Activated naive CD4-positive, alpha-beta T cell treated with anti-CD3 and anti-CD28 coated beads, Interleukin-2, amount 10 ng/mL, durations not matched to agents 7 days and 5 days (primary cell): ENCODE measurements around the gene COX19.
"Not testable (repeated sequence)": the region's sequence is repeated elsewhere in the genome, so short reads cannot be mapped to it uniquely, and the experiment has no call there.

Experiments
- CTCF ChIA-PET: fragments of 350-600 bp; sonication (Branson Sonifier 250); formaldehyde crosslinking; loops from one replicate; lab custom pipeline; 2021; ENCODE audit warnings: antibody characterized with exemption; lab: Charles Lee
- DNase-seq: peaks from one replicate; pipeline ENCODE4 v3.0.0-alpha.2; 2020
- H3K27ac Mint-ChIP-seq: one replicate; pipeline ENCODE4 v1.8.0; 2021; ENCODE audit warnings: mild to moderate bottlenecking, moderate library complexity, mixed read lengths
- H3K27me3 Mint-ChIP-seq: one replicate; pipeline ENCODE4 v1.8.0; 2021; ENCODE audit warnings: mild to moderate bottlenecking, mixed read lengths
- H3K36me3 Mint-ChIP-seq: one replicate; pipeline ENCODE4 v1.8.0; 2021; ENCODE audit warnings: mixed read lengths
- H3K4me1 Mint-ChIP-seq: one replicate; pipeline ENCODE4 v1.8.0; 2021; ENCODE audit warnings: mixed read lengths
- H3K4me3 Mint-ChIP-seq: one replicate; pipeline ENCODE4 v1.8.0; 2021; ENCODE audit warnings: mild to moderate bottlenecking, moderate library complexity, mixed read lengths
- H3K9me3 Mint-ChIP-seq: one replicate; pipeline ENCODE4 v1.8.0; 2021; ENCODE audit warnings: mixed read lengths

COX19 gene

DNA sequence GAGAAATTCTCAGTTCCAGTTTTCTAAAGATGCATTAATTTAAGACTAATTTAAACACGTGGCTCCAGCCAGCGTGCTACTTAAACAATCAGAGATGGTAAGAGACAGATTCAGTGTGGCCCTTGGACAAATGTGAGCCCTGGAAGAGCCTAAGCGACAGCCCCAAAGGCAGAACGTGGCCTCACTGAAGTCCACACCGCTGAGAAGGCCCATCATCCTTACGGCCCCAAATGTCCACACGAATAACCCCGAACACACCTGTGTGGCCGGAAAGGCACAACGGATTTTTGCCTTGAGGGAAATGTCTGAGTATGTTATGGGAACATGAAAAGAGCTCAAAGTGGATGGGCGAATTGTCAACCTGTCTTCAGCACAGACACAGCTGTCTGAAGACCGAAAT is 3.2 kb downstream of the COX19 start:
- no peak for DNase-seq
- Mint-ChIP-seq H3K36me3 (peaks cover 34% of the 10 kb centered on the region), H3K27me3 (no peaks in the 10 kb centered on the region), H3K27ac (no peak overlapping the region), H3K4me1 (peaks cover 30% of the 10 kb centered on the region), H3K9me3 (no peaks in the 10 kb centered on the region), H3K4me3 (no peak overlapping the region)
- CTCF ChIA-PET: interaction anchor here (7.8 kb wide), 1 partner anchor 21 kb away, joined by 51 read pairs; no protein-coding TSS in a partner anchor

DNA sequence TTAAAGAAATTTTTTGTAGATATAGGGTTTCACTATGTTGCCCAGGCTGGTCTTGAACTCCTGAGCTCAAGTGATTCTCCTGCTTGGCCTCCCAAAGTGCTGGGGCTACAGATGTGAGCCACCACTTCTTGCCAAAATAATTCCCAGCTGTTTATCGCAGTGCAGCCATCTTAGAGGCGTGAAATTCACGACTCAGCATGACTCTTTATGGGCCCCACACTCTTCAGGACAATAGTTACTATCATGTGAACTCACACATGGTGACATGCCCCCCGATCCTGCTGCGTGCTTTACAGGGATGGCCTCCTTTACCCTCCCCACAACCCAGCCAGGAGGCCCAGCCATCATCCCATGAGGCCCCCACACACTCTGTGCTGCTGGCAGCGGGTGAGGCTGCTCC is 4.6 kb downstream of the COX19 start:
- no peak overlapping the region for H3K4me3 Mint-ChIP-seq
- no peaks in the 10 kb centered on the region for H3K9me3 Mint-ChIP-seq
- DNase-seq: no peak
- no peaks in the 10 kb centered on the region for H3K27me3 Mint-ChIP-seq
- H3K27ac Mint-ChIP-seq: no peak overlapping the region
- peaks cover 38% of the 10 kb centered on the region for H3K4me1 Mint-ChIP-seq
- H3K36me3 Mint-ChIP-seq: peaks cover 40% of the 10 kb centered on the region
- CTCF ChIA-PET: interaction anchor here (1.0 kb wide), 1 partner anchor 22 kb away, joined by 4 read pairs; no protein-coding TSS in a partner anchor

DNA sequence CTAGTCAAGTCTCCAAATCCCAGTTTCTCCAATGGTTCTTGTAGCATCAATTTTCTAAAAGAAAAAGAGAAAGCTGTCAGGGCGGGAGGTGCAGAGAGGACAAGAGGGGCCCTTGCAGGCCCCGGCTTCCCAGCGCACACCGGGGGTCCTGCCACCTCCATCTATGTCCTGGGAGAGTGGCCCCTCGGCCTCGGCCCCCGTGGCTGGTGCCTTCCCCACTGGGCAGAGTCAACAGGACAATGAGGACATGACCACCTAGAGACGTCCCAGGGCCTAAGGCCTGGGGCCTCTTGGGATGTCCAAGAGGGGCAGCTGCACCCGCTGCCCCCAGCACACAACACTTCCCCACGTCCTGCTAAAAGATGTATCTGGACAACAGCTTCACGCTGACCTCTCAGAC is 5.9 kb downstream of the COX19 start:
- Mint-ChIP-seq H3K4me3 (no peak overlapping the region), H3K9me3 (no peaks in the 10 kb centered on the region), H3K27me3 (peaks cover 8% of the 10 kb centered on the region), H3K4me1 (peaks cover 42% of the 10 kb centered on the region), H3K36me3 (peaks cover 40% of the 10 kb centered on the region), H3K27ac (no peak overlapping the region)
- CTCF ChIA-PET: no interaction called here
- no peak for DNase-seq

DNA sequence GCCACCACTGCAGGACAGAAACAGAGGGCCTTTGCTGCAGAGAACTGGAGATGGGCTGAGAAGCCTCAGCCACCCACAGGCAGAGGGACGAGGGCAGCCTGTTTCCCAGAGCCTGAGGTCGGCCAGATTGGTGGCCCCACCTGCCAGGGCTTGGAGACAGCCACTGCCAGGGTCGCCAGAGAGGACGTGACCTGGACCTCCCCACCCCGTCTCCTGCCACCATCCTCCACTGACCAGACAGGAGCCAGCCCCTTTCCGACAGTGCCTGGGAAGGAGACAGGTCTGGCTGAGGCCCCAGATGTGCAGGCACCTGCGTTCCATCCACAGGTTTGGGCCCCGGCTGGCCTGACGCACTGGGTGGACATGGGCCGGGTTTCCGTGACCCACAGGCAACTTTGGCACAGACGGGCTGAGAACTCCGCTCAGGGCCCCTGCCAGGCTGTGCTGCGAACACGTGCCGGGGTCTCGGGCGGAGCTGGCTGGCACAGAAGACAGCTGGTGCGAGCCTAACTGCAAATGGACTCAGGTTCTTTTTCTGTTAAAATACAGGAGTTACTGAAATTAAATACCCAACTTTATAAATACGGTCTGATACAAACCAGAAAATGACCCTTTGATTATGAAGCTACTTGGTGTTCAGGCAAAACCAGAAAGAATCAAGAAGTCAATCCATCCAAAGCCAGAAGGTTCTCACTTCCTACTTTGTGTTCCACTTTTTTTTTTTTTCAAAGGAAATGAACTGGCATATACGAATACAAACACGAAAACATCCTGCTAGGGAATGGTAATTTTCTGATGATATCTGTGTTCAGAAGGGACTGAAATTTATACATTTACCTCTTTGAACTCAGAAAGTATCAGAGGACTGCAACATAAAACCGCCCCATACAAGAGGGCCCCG is 6.9 kb downstream of the COX19 start:
- CTCF ChIA-PET: interaction anchor here (0.7 kb wide), 1 partner anchor 43 kb away, joined by 3 read pairs; no protein-coding TSS in a partner anchor
- H3K27ac Mint-ChIP-seq: no peak overlapping the region
- DNase-seq: no peak
- H3K27me3 Mint-ChIP-seq: peaks cover 16% of the 10 kb centered on the region
- H3K36me3 Mint-ChIP-seq: peaks cover 40% of the 10 kb centered on the region
- no peak overlapping the region for H3K4me3 Mint-ChIP-seq
- peaks cover 43% of the 10 kb centered on the region for H3K4me1 Mint-ChIP-seq
- no peaks in the 10 kb centered on the region for H3K9me3 Mint-ChIP-seq

DNA sequence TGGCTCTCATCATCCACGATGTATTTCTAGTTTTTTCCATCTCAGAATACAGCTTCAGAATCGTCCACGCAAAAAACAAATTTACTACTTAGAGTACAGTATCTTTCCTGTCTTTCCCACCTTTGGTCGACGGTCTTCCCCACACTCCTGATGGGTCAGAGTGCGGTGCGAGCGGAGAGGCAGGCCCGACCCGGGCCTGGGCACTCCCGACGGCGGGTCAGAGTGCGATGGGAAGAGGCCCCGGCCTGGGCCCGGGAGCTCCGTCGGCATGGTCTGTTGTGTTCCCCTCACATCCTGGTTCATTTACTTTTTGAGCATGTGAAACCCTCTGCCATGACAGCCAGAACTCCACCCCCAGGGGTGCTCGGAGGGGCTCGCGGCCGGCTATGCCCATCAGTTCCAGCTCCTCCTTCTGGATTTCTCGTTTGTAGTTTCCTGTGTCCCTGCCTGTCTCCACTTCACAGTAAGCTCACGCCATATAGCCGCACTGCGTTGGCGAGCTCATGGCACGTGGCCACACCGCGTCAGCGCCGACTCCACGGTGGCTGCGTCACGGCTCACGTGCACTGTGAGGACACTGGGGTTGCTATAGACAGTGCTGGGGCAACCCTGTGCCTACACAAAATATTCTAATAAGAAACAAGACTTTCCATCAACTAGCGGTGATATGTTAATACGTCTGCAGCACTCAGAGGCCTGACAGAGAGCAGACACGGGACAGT is 7.8 kb downstream of the COX19 start:
- CTCF ChIA-PET: interaction anchor here (0.6 to 1.0 kb wide), 2 partner anchors 26 to 98 kb away, joined by 3 read pairs; no protein-coding TSS in a partner anchor
- H3K27me3 Mint-ChIP-seq: peaks cover 26% of the 10 kb centered on the region
- peaks cover 38% of the 10 kb centered on the region for H3K4me1 Mint-ChIP-seq
- H3K9me3 Mint-ChIP-seq: no peaks in the 10 kb centered on the region
- H3K36me3 Mint-ChIP-seq: peaks cover 34% of the 10 kb centered on the region
- no peak for DNase-seq
- no peak overlapping the region for H3K27ac Mint-ChIP-seq
- H3K4me3 Mint-ChIP-seq: no peak overlapping the region

DNA sequence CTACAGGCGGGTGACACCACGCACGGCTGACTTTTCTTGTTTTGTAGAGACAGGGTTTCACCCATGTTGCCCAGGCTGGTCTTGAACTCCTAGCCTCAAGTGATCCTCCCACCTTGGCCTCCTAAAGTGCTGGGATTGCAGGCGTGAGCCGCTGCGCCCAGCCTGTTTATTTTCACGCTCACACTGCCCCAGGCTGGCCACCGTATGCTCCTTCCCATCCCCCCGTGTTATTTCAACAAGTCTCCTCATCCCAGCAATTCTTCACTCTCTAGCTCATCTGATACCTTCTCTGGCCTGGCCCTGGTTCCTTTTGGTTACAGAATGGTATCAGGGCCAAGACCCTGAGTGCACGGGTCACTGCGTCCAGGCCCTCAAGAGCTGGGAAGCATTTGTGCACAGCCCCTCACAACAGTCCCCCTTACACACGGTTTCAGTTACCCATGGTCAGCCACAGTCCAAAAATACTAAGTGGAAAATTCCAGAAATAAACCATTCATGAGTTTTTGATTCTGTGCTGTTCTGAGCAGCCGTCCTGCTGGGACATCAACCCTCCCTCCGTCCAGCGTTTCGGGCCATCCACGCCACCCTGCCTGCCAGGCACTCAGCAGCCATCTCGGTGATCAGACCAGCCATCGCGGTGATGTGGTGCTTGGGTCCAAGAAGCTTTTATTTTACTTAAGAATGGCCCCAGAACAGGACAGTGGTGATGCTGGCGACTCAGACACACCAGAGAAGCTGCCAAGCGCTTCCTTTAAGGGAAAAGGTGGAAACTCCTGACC is 8.9 kb downstream of the COX19 start:
- no peak for DNase-seq
- Mint-ChIP-seq H3K9me3 (no peaks in the 10 kb centered on the region), H3K36me3 (peaks cover 27% of the 10 kb centered on the region), H3K27ac (no peak overlapping the region), H3K27me3 (peaks cover 28% of the 10 kb centered on the region), H3K4me3 (no peak overlapping the region), H3K4me1 (peaks cover 30% of the 10 kb centered on the region)
- CTCF ChIA-PET: interaction anchor here (1.0 to 1.1 kb wide), 2 partner anchors 56 to 99 kb away, joined by 3 read pairs; no protein-coding TSS in a partner anchor

DNA sequence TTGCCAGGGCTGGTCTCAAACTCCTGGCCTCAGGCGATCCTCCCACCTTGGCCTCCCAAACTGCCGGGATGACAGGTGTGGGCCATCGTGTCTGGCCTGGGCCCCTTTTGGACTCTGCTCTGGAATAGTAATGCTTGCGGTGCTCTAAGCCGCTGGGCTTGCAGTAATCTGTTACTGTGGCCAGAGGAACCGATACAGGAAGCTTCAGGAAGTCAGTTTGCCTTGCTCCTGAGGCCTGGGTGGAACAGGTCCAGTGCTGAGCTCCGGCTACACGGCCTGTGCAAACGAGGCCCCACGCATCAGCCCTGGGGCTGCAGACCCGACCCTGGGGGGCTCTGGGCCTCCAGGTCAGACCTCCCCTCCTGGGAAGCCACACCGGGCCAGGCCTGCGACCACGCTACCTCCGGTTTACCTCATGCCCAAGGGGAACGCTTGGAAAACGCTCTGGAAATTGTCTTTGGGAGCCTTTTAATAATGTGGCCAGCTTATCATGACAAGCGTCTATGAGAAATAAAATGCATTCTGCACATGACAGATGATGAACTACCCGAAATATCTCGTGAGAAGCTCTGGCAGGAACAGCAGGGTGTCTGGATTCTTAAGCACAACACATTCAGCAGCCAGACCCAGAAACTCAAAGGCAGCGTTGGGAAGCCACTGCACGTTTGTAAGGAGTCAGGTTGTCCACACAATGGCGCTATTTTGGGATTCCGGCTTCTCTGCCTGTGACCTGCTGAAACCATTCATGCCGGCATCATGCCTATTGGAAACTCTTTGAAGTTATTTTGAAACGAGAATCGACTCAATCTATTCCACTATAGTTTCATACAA is 10.7 kb downstream of the COX19 start:
- no peak for DNase-seq
- Mint-ChIP-seq H3K4me3 (no peak overlapping the region), H3K27me3 (peaks cover 37% of the 10 kb centered on the region), H3K4me1 (peaks cover 25% of the 10 kb centered on the region), H3K36me3 (peaks cover 16% of the 10 kb centered on the region), H3K9me3 (no peaks in the 10 kb centered on the region), H3K27ac (no peak overlapping the region)
- CTCF ChIA-PET: no interaction called here

DNA sequence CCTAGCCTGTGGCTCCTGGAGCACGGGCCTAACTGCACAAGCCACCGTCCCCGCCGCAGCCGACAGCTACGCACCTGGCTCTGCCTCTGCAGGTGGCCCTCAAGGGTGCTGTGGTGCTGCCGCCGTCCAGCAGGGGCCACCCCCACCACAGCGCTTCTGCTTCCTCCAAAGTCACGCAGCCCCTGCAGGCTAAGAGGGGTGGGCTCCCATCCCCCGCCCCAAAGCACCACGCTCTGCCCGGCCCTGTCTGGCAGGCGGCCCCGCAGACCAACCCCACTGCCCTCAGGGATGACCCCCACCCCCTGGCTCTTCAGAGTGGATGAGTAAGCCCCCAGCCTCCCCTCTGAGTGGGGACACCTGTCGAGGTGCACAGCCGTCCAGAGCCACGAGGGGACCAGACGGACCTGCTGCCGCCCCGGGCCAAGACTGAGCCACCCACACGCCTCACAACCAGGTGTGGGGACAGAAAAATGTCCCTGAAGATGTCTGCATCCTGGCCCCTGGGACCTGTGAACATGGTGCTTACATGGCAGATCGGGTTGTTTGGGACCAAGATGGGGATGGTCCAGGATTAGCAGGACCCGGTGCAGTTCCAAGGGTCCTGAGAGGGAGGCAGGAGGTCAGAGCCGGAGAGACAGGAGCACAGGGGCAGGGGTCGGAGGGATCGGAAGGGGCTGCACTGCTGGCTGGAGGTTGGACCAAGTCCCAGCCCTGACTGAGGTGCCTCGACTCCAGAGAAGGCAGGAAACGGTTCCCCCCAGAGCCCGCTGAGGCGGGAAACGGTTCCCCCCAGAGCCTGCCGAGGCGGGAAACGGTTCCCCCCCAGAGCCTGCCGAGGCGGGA is 11.9 kb downstream of the COX19 start:
- H3K27me3 Mint-ChIP-seq: peaks cover 37% of the 10 kb centered on the region
- peak; percentile 47 for DNase-seq
- H3K27ac Mint-ChIP-seq: peak overlapping the region; percentile 52
- H3K4me3 Mint-ChIP-seq: no peak overlapping the region
- no peaks in the 10 kb centered on the region for H3K9me3 Mint-ChIP-seq
- CTCF ChIA-PET: interaction anchor here (0.9 kb wide), 1 partner anchor 56 kb away, joined by 3 read pairs; no protein-coding TSS in a partner anchor
- peaks cover 15% of the 10 kb centered on the region for H3K36me3 Mint-ChIP-seq
- H3K4me1 Mint-ChIP-seq: peaks cover 25% of the 10 kb centered on the region

DNA sequence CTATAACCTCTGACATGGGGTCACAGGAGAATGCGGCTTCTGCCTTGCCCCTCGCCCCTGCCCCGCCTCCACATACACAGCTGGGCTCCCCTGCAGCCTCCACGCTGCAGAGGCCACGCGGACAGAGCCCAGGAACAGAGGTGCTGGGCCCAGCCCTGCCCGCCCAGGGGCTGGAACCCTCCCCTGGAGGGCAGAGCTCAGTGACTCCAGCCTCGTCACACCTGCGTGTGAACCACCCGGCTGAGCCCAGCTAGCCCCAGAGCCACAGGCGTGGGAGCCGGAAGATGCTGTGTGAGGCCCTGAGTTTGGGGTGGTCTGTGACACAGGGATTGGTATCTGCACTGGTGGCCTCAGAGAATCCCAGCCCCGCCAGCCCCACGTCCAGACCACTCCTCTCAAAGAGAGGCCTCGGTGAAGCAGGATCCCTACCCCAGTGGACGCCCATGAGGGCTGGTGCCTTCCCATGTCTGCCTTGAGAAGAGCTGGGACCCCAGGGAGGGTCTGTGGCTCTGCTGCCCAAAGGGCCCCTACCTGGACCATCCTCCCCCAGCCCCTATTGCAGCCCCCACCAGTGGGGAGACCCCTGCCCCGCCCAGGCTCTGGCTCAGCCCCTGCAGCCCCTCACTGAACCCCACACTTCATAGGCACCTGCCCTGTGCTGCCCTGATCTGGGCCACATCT is 12.8 kb downstream of the COX19 start:
- H3K9me3 Mint-ChIP-seq: no peaks in the 10 kb centered on the region
- CTCF ChIA-PET: interaction anchor here (0.9 kb wide), 1 partner anchor 55 kb away, joined by 3 read pairs; no protein-coding TSS in a partner anchor
- peaks cover 25% of the 10 kb centered on the region for H3K4me1 Mint-ChIP-seq
- peaks cover 10% of the 10 kb centered on the region for H3K36me3 Mint-ChIP-seq
- H3K4me3 Mint-ChIP-seq: no peak overlapping the region
- no peak overlapping the region for H3K27ac Mint-ChIP-seq
- DNase-seq: no peak
- H3K27me3 Mint-ChIP-seq: peaks cover 42% of the 10 kb centered on the region

DNA sequence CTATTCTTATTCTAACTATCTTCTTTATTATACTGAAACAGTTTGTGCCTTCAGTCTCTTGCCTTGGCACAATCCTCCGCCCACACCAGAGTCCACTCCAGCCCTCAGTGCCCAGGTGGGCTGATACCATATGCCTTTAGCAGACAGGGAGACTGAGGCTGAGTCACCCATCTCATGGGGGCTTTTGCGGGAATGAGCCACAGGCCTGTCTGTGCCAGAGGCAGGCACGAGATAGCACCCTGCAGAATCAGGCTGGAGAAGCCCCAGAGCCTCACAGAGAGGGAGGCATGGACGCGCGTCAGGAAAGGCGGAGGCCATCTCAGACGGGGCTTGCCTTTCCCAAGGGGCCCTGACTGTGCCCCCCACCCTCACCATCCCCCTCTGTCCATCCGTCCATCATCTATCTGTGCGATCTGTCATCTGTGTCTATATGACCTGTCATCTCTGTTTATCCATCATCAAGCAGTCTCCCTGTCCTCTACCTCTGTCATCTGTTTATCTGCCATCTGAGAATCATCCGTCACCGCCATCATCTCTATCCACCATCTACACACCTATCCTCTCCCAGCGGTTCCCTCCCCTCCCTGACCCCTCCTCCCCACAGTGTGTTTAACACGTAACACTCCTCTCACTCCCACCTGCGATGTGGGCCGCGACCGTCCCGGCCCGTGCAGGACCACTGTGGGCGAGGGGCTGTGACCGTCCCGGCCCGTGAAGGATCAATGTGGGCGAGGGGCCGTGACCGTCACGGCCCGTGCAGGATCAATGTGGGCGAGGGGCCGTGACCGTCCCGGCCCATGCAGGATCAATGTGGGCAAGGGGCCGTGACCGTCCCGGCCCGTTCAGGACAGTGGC is 13.6 kb downstream of the COX19 start:
- CTCF ChIA-PET: interaction anchor here (0.7 kb wide), 1 partner anchor 1404 kb away, joined by 3 read pairs; no protein-coding TSS in a partner anchor

DNA sequence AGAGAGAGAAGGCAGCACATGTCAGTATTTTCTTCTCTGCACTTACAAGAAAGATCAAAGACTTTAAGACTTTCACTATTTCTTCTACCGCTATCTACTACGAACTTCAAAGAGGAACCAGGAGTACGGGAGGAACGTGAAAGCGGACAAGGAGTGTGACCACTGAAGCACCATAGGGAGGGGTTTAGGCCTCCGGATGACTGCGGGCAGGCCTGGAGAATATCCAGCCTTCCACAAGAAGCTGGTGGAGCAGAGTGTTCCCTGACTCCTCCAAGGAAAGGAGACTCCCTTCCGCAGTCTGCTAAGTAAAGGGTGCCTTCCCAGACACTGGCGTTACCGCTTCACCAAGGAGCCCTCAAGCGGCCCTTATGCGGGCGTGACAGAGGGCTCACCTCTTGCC is 14.4 kb downstream of the COX19 start:
- Mint-ChIP-seq H3K4me1 (peaks cover 18% of the 10 kb centered on the region), H3K27me3 (peaks cover 54% of the 10 kb centered on the region)
- H3K4me3 Mint-ChIP-seq, H3K27ac Mint-ChIP-seq, DNase-seq, H3K9me3 Mint-ChIP-seq, H3K36me3 Mint-ChIP-seq: not testable (repeated sequence)
- CTCF ChIA-PET: interaction anchor here (0.7 to 0.8 kb wide), 2 partner anchors 218 to 1405 kb away, joined by 3 read pairs; no protein-coding TSS in a partner anchor

More for the DNA sequence above, 13.6 kb downstream of the COX19 start:
- no peak overlapping the region for H3K4me3 Mint-ChIP-seq
- no peak overlapping the region for H3K27ac Mint-ChIP-seq
- H3K4me1 Mint-ChIP-seq: peaks cover 25% of the 10 kb centered on the region
- H3K9me3 Mint-ChIP-seq: no peaks in the 10 kb centered on the region
- peaks cover 4% of the 10 kb centered on the region for H3K36me3 Mint-ChIP-seq
- DNase-seq: no peak
- H3K27me3 Mint-ChIP-seq: peaks cover 46% of the 10 kb centered on the region
